Measurements from ENCODE around the gene PCDHA4.

The PCDHA4 gene

GRCh38 chr5:140862441-140863295, 55.8 kb downstream of the PCDHA4 start:
- no peak for DNase-seq

All from SW 1271 (cell line).